Cardiac muscle cell (in vitro differentiated cells and primary cell): Measurements from ENCODE around the gene HHIP. TPM values are rescaled to one million over a fixed set of nuclear protein-coding genes. Genes with fewer than 3 reads are reported as not detected.

Experiments used
- DNase-seq, 2 donors: peaks; one replicate each; pipeline versions ENCODE4 v3.0.0 to v3.0.0-alpha.2; 2010 to 2017; ENCODE audit warnings: low read depth in 1 of 2, low spot score in 1 of 2
- H3K27ac ChIP-seq: fragments of 200-600 bp; sonication (generic); 2 replicates; pipeline ENCODE4 v1.5.1; 2016
- H3K27me3 ChIP-seq: fragments of 200-600 bp; sonication (generic); 2 replicates; pipeline ENCODE4 v1.6.0; 2016; ENCODE audit warnings: control low read depth
- H3K36me3 ChIP-seq: fragments of 200-600 bp; sonication (generic); 2 replicates; pipeline ENCODE4 v1.5.1; 2016; ENCODE audit warnings: control low read depth
- H3K4me1 ChIP-seq: fragments of 200-600 bp; sonication (generic); 2 replicates; pipeline ENCODE4 v1.8.1; 2017; ENCODE audit warnings: low read depth, mild to moderate bottlenecking, mixed run types
- H3K4me3 ChIP-seq: fragments of 200-600 bp; sonication (generic); 2 replicates; pipeline ENCODE4 v1.5.1; 2016; ENCODE audit warnings: mild to moderate bottlenecking
- H3K9me3 ChIP-seq: fragments of 200-600 bp; sonication (generic); 2 replicates; pipeline ENCODE4 v1.5.1; 2017; ENCODE audit warnings: low read depth, mild to moderate bottlenecking, control low read depth
- polyA plus RNA-seq: library from polyadenylated mRNA; unstranded; fragments of >200 nt; fragmentation: Nextera tagmentation; extraction: Ambion mirVana; gene quantifications from 2 replicates; pipeline ENCODE4 v1.2.1, GENCODE V29; 2016
- total RNA-seq: library from RNA; depleted of rRNA; stranded (reverse); fragments of >200 nt; gene quantifications from 2 replicates; pipeline ENCODE4 v1.2.3, GENCODE V29; 2016
- TF ChIP-seq, protein P1 (sequence below): IDR thresholded peaks from 2 replicates; pipeline ENCODE4 v1.5.1; 2012; ENCODE audit warnings: low read depth, mild to moderate bottlenecking, low read length

Gene HHIP
- total and polyA plus RNA-seq, 2 experiments from 2014 or later: 0.99 TPM; not detected in 1

- Histone ChIP-seq H3K9me3 (no peaks in the 10 kb centered on the region), H3K36me3 (no peaks in the 10 kb centered on the region), H3K27ac (no peak overlapping the region), H3K27me3 (peaks cover 18% of the 10 kb centered on the region), H3K4me3 (no peak overlapping the region), H3K4me1 (peaks cover 5% of the 10 kb centered on the region)
- no peak for DNase-seq
- TF ChIP-seq, protein P1, sequence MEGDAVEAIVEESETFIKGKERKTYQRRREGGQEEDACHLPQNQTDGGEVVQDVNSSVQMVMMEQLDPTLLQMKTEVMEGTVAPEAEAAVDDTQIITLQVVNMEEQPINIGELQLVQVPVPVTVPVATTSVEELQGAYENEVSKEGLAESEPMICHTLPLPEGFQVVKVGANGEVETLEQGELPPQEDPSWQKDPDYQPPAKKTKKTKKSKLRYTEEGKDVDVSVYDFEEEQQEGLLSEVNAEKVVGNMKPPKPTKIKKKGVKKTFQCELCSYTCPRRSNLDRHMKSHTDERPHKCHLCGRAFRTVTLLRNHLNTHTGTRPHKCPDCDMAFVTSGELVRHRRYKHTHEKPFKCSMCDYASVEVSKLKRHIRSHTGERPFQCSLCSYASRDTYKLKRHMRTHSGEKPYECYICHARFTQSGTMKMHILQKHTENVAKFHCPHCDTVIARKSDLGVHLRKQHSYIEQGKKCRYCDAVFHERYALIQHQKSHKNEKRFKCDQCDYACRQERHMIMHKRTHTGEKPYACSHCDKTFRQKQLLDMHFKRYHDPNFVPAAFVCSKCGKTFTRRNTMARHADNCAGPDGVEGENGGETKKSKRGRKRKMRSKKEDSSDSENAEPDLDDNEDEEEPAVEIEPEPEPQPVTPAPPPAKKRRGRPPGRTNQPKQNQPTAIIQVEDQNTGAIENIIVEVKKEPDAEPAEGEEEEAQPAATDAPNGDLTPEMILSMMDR: no peak
Observed at GRCh38 chr4:144658015-144658567, 12.1 kb downstream of the HHIP start.

- no peak for DNase-seq
- H3K4me3 ChIP-seq: no peak overlapping the region
- peaks cover 14% of the 10 kb centered on the region for H3K27me3 ChIP-seq
- H3K36me3 ChIP-seq: no peaks in the 10 kb centered on the region
- H3K27ac ChIP-seq: no peak overlapping the region
- TF ChIP-seq, protein P1: no peak
- no peaks in the 10 kb centered on the region for H3K9me3 ChIP-seq
- H3K4me1 ChIP-seq: peaks cover 5% of the 10 kb centered on the region
Observed at GRCh38 chr4:144658903-144659302, 12.9 kb downstream of the HHIP start.

GRCh38 chr4:144659447-144659846 lies 13.5 kb downstream of the HHIP start:
- H3K27ac ChIP-seq: no peak overlapping the region
- H3K36me3 ChIP-seq: no peaks in the 10 kb centered on the region
- H3K27me3 ChIP-seq: peaks cover 14% of the 10 kb centered on the region
- TF ChIP-seq, protein P1: no peak
- no peak overlapping the region for H3K4me3 ChIP-seq
- no peaks in the 10 kb centered on the region for H3K9me3 ChIP-seq
- no peak for DNase-seq
- H3K4me1 ChIP-seq: peaks cover 5% of the 10 kb centered on the region

DNA sequence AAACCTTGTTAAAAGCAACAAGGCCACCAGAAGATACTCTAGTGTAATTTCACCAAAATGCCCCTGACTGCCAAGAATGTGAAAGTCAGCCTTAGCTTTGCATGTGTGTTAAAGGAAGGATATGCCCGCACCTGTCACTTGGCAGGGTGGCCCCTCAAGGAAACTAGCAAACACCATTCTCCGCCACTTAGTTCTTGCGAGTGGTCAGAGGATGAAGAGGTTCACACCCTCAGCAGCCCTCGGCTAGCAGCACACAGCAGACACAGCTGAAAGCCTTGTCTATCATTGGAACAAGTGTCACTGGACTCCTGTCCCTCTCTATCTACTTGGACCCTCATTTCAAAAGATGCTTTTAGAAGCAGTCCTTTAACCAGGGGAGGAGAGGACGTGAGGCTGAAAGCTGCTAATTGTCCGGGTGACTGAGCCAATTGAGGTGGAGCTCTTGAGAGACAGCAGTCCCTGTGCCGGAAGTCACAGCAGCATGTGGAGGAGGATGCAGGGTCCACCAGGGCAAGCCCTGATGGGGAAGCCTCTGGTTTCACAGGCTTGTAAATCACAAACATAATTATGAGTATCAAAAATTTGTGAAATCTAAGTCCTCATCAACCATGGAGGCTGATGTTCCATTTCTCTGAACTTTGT lies 18.0 kb downstream of the HHIP start:
- H3K9me3 ChIP-seq: no peaks in the 10 kb centered on the region
- H3K36me3 ChIP-seq: no peaks in the 10 kb centered on the region
- peak in 1 of 2 donors; percentile 6 for DNase-seq
- peaks cover 3% of the 10 kb centered on the region for H3K27me3 ChIP-seq
- TF ChIP-seq, protein P1: no peak
- no peak overlapping the region for H3K4me3 ChIP-seq
- H3K4me1 ChIP-seq: peaks cover 5% of the 10 kb centered on the region
- no peak overlapping the region for H3K27ac ChIP-seq

- TF ChIP-seq, protein P1: no peak
Observed at GRCh38 chr4:144666539-144667175, 20.7 kb downstream of the HHIP start.

More at GRCh38 chr4:144666539-144667175, 20.7 kb downstream of the HHIP start:
- Histone ChIP-seq H3K27me3 (no peaks in the 10 kb centered on the region), H3K36me3 (no peaks in the 10 kb centered on the region), H3K27ac (no peak overlapping the region), H3K9me3 (no peaks in the 10 kb centered on the region), H3K4me1 (peaks cover 5% of the 10 kb centered on the region), H3K4me3 (no peak overlapping the region)
- DNase-seq: peak in 1 of 2 donors; percentile 49
